DMS114 treated with DMSO at 0.1 percent for 48 hours (cell line): ENCODE data around the gene GBE1.

Experiments used
- DNase-seq: peaks from one replicate; lab custom pipeline; 2025; ENCODE audit not compliant: unreplicated experiment; lab: John Stamatoyannopoulos, UW

GBE1 gene

DNA sequence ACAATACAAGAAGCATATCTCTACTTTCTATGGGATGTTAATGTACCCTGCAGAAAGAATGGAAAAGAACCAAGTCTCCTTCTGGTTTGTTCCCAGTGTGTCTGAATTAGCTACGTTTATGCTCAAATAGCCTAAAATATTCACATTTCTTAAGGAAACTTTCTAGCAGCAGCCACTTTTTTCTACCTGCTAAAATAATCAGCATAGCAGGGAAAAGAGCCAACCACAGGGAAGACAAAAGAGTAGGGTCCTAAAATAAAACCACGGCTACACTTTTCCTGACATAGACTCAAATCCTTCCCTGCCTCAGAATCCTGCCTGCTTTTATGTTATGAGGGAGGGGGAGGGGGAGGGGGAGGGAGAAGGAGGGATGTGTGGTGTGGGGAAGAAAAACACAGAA lies 136.7 kb downstream of the GBE1 start:
- DNase-seq, result no peak

DNA sequence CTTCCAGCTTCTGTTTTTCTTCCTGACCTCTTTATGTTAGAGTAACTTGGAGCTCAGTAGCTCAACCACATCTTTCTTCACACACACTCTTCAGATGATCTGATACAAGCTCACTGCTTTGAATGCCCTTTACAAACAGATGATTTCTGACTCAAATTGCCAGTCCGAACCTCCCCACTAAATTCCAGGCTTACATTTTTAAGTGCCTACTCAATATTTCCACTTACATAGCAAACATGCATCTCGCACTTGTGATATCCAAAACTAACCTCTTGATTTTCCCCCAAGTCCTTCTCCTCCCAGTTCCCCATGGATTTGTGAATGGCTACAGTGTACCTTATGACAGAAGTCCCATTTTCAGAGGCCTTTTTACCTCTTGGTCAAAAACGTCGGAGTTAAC lies 139.1 kb downstream of the GBE1 start:
- DNase-seq, result no peak

DNA sequence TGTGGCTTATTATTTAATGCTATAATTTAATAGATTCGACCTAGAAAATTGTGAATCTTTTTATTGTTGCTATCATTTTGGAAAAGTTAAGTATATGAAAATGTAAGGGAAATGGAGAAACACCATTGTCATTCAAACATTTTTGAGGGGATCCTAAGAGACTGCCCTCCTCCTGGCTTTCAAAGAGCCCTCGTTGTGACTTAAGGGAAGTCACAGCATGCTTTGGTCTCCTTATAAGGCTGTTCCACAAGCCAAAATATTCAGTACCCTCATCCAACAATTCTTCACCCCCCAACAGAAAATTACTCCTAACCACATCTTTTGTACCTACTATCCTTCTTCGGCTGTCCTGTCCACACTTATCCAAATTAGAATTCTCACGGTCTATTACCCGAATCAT lies 140.2 kb downstream of the GBE1 start:
- no peak for DNase-seq

DNA sequence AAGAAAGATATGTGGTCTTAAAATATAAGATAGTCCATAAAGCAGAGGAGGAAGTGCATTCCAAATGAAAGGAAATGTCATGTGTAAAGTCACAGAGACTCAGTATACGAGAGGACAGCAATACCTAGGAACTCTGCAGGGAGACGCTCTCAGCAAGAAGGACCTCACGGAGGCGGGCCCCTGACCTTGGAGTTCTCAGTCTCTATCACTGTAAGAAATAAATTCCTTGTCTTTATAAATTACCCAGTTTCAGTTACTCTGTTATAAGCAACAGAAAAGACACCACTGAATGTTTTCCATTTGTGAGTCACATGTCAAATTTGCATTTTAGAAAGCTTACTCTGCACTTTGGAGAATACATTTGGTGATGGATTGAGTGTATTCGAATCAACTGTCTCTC lies 140.6 kb downstream of the GBE1 start:
- DNase-seq, result no peak

DNA sequence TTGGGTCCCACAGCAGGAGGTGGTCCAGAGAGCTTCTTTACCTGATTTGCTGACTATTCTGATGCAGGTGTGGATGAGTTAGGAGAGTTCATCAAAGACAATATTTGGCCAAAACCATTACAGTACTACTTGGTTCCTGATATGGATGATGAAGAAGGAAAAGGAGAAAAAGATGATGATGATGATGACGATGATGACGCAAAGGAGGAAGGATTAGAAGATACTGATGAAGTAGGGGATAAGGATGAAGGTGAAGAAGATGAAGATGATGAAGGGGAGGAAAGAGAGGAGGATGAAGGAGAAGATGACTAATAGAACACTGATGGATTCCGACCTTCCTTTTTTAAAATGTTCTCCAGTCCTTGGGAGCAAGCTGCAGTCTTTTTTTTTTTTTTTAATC lies 148.7 kb downstream of the GBE1 start:
- DNase-seq, result no peak

DNA sequence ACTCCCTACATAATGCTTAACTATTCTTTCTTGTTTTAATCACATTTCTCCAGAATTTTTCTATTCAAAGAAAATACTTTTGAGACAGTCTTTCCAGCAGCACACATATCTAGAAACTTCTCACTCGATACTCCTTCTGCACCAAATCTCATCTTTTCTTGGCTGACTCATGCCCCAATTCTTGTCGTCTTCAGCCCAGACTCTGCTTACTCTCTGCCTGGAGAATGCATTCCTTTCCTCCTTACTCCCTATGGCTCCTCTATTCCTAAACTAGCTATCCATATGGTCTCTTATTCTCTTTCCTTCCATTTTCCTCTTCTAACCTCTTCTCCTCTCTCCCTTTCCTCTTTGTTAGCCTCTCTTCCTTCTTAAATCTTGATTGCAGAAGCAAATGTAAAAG lies 158.7 kb downstream of the GBE1 start:
- no peak for DNase-seq

DNA sequence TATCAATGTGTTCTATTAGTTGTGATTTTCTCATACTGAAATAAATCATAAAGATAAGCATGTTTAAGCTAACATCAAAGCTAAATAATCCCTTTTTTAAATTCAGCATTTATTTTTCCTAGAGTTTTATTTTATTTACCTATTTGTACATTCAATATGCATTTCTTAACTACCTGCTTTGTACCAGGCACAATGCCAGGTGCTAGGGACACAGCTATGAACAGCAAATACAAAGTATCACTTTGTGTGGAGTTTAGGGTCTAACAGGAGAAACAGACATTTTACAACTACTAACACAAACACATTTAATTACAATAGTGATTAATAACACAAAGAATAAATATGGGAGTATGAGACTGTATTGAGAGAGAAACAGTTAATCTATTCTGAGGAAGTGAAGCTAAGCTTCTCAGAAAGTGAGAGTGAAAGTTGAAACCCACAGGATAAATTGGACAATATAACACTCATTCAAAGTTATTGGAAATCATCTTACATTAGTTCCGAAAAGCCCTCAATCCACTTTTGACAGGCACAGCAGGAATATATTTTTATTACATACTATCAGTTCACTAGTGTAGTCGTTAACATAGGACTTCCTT lies 159.6 kb downstream of the GBE1 start:
- no peak for DNase-seq

DNA sequence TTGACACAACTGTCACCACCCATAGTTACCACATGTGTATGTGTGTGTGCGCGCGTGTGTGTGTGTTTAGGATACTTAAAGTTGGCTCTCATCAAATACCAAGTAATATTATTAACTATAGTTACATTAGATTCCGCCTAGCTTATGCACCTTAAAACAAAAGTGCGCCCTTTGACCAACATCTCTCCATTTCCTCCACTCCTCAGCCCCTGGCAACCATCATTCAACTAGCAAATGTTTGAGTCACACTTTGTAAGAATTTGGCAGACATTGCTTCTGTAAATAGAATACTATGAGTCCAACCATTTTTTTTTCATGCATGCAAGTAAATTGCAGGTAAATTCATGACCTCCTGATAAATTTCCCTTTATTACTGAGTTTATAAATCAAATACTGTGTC lies 169.3 kb downstream of the GBE1 start:
- no peak for DNase-seq

DNA sequence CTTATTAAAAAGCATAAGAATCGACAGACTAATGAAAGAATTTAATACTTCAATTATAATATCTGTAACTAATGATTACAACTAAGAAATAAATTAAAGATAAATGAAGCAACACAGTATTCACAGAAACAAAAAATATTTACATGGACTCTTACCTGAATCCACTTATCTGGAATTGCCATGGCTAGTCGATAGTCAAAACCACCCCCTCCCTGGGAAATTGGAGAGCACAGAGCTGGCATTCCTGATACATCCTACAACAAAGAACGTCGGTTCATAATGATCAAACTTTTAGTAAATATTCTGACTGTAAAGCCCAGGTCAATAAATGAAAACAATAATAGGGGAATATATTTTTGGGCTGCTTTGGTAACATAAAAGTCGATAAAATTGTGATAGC lies 175.5 kb downstream of the GBE1 start:
- no peak for DNase-seq

DNA sequence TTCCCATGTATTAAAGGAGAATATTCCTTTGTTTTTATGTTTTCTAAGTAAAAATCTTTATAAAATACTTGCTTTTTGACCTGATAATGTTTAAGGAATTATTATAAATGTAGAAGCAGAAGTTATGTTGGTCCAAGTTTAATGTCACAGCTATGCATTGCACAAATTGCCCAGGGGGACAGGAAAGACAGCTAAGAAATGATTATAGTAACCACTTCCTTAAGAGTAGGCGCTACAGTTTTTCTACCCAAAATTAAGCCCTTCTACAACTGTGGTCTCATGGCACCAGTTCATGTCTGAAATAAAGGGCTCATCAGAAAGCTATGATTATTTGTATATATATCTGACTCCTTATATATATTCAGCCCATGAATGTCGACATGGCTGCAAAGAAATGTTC lies 176.4 kb downstream of the GBE1 start:
- no peak for DNase-seq

DNA sequence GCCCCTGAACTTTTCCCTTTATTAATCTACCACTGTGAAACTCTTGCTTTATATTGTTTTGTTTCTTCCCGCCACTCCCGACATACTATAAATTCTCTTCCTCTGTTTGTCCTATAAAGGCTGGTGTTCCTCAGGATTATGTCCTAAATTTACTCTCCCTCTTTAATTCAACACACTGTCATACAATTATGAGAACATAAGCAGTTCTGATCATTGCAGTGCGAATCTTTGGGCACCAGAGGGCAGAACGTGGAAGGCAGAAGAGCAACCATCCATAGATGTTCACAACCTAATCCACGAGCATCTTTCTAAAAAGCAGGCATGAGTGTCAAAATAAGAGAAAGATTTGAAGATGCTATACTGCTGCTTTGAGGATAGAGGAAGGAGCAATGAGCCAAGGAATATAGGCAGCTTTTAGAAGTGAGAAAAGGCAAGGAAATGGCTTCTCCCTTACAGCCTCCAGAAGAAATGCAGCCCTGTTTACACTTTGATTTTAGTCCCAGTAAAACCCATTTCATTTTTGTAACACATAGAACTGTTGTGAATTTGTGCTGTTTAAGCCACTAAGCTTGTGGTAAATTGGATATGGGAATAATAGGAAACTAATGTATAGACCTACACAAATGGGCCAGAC lies 179.4 kb downstream of the GBE1 start:
- no peak for DNase-seq

DNA sequence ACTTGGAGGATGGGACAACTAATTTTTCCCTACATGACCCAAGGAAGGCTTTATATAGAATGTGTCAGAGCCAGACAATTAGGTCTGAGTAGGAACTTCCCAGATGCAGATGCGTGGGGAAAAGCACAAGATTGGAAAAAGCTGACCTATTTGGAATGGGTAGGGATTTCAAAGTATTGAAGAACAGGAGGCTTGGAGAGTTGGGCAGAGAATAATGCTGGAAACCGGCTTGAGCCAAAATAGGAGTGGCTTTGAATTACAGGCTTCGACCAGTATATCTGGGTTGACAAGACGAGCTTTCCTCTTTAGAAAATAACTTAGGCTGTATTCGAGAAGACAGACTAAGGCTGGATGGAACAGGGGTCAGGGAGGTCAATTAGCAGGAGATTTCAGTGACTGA lies 181.1 kb downstream of the GBE1 start:
- DNase-seq, result no peak

DNA sequence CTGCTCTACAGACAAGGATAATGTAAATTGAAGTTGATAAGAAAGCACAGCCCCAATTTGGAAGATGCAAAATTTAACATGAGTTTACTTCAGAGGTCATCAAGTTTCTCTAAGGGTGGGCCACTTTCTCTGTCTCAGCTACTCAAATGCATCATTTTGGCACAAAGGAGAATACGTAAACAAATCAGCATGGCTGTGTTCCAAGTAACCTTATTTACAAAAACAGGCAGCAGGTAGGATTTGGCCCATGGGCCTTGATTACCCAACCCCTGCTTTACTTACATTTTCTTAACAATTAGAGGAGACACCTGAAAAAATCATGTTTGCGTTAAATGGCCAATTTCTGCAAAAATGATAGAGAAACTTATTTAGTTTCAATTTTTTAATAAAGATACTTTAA lies 181.7 kb downstream of the GBE1 start:
- no peak for DNase-seq

DNA sequence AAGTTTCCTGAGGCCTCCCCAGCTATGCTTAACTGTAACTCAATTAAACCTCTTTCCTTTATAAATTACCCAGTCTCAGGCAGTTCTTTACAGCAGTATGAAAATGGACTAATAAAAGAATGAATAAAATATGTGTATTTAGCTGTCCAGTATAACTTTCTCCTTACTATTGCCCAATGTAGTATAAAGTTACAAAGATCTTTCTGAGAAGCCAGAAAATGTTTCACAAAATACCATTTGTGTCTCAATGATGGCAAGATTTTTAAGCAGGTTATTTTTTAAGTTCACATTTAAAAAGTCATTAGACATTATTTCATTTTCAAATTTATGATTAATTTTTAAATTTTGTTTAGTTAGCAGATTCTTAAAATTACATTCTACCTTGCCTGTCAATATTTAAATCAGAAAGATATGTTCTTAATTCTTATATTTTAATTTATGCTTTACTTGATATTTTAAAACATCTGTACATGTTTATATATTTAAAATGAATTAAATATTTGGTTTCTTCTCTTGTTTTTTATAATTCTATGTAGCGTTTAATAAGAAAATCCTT lies 189.2 kb downstream of the GBE1 start:
- no peak for DNase-seq

DNA sequence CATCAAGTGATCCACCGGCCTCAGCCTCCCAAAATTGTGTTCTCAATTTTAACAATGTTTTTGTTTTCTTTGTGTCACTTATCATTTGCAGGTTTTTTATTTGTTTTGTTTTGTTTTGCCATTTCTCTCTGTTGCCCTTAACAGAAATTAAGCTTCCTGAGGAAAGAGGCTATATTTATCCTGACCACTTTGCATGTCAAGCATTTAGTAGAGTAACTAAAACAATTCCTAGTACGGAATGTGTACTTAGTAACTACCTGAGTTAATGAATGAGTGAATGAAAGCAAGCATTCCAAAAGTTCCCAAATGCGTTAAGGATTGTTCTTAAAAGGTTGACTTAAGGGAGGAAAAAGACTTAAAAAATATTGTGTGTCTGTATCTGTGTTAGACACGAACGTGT lies 193.1 kb downstream of the GBE1 start:
- no peak for DNase-seq

DNA sequence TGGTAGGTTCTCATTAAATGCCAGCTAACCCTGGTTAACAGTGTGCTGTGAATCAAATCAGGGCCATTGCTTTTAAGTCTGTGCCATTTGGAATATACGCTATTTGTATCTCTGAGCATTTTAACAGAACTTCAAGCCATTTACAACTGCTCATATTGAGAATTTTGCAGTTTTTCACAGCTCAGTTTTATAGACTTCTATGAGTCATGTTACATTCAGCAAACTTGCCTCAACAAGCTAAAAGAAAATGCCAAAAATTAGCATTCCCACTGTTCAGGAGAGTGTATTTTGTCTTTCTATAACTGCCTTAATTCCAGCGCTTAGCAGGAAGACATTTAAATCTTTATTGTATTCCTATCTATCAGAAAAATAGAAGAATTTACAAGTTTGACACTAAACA lies 196.4 kb downstream of the GBE1 start:
- DNase-seq, result no peak

DNA sequence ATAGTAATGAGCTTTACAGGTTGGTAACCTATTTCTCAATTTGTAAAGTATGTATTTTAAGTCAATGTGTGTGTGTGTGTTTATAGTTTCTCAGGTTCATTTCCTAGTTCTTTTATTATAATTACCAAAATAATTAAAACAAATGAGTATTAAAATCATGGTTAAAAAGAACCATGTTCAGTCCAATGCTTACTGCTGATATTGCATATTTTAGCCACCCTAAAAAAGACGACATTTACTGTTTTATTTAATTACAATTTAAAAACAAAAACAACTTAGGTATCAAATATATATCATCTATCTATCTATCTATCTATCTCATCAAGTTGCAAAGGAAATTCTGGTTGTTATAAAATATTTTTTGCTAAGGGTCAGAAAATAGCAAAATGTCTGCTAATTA lies 203.3 kb downstream of the GBE1 start:
- DNase-seq, result no peak

DNA sequence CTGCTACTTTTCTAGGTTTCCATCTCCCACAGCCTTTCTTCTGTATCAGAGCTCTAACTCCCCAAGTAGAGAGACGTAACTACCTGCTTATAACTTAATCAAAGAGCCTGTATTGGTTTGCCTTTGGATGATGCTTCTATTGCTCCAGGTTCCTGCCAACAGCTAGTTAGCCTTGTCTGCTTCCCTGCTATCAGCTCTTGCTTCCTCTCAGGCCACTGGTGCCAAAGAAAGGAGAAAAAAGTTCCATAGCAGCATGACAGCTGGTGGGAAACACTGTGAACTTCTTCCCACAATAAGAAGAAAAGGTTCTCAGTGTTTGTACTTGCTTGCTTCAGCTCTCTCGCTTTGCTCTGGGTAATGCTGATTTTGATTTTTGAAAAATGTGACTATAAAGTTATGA lies 206.6 kb downstream of the GBE1 start:
- DNase-seq, result no peak

DNA sequence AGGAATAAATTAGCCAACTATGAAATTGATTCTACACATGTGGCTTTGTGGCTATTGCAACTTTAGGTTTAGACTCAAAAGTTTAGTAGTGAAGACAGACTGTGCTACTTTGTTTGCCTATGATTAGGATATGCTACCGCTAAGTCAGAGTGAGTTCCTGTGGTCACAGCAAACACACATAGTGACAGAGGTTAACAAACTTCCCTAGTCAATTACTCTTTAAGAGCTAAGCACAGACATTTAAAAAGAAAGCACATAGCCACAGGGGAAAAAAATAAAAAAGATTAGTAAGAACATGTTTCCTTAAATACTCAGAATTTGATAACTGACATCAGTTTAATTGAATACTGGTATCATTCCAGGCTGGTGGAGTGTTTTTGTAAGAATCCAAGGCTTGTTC lies 207.1 kb downstream of the GBE1 start:
- no peak for DNase-seq

DNA sequence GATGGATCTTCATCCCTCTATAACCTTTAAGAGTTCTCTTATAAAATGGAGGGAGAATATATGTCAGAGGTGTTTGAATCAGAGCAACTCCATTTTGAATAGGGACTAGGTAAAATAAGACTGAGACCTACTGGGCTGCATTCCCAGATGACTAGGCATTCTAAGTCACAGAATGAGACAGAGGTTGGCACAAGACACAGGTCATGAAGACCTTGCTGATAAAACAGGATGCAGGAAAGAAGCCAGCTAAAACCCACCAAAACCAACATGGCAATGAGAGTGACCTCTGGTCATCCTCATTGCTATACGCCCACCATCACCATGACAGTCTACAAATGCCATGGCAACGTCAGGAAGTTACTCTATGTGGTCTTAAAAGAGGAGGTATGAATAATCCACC lies 211.0 kb downstream of the GBE1 start:
- DNase-seq, result no peak

DNA sequence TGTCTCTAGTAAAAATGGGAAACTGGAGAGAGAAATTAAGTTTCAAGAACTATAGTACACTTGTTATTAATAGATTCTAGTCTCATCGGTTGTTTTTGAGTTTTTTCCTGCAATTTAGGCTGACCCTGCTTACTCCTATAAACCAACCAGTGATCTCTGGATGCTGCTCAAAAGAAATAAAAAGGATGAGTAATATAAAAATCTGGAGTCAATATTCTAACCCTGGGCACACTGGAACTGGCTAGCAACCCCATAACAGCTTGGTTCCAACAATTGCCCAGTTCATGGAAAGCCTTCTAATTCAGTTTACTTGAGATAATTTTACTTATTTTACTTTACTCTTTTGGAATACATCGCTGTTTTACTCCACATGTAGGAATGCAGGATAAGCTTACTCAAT lies 211.6 kb downstream of the GBE1 start:
- DNase-seq, result no peak

DNA sequence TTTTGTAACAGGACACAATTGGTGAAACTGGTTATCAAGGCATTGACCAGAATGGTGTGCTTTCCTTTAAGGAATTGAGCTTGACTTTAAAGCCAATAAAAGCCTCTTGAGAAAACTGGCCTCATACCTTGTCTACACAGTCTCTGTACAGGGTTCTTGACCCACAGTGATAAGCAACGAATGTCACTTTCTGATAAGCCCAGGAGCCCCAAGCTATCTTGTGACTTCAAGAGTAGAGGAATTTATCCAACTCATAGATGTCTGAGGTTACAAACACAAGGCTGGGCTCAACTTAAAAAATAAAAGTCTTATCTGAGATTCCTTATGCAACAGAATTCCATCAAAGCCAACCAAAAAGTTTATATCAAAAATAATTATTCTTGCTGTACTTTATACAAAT lies 212.1 kb downstream of the GBE1 start:
- DNase-seq, result no peak

DNA sequence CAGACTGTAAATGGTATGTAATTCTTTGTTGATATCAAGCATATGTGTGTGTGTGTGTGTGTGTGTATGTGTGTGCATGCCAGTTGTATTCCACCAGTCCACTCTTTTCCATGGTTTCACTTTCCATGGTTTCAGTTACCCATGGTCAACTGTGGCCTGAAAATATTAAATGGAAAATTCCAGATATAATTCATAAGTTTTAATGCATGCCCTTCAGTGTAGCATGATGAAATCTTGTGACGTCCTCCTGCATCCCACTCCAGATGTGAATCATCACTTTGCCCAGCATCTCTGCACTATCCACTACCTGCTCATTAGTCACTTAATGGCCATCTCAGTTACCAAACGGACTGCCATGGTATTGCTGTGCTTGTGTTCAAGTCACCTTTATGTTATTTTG lies 215.9 kb downstream of the GBE1 start:
- no peak for DNase-seq
